RWPE2 (cell line): Measurements from ENCODE around the gene SBNO2.

Source experiments
- ATAC-seq: fragments of 200-7000 bp; cut with Tn5 transposase; 3 replicates; pipeline ENCODE4 v1.9.1; 2021; ENCODE audit warnings: low read depth
- DNase-seq: peaks from one replicate; pipeline ENCODE4 v3.0.0-alpha.2; 2020; ENCODE audit warnings: low spot score
- H3K27ac ChIP-seq: fragments of 450-650 bp; 2 replicates; pipeline ENCODE4 v1.5.1; 2017; ENCODE audit warnings: mild to moderate bottlenecking; ENCODE audit not compliant: poor library complexity, severe bottlenecking
- H3K27me3 ChIP-seq: fragments of 250-450 bp; sonication (Bioruptor Pico); 2 replicates; pipeline ENCODE4 v1.5.1; 2021; ENCODE audit warnings: mild to moderate bottlenecking, moderate library complexity; ENCODE audit not compliant: insufficient read depth, poor library complexity, severe bottlenecking
- H3K36me3 ChIP-seq: fragments of 250-450 bp; sonication (Bioruptor Pico); 2 replicates; pipeline ENCODE4 v1.5.1; 2020; ENCODE audit warnings: low read depth, mild to moderate bottlenecking, moderate library complexity
- H3K4me1 ChIP-seq: fragments of 250-450 bp; sonication (Bioruptor Pico); 2 replicates; pipeline ENCODE4 v1.5.1; 2021; ENCODE audit warnings: mild to moderate bottlenecking, moderate library complexity; ENCODE audit not compliant: insufficient read depth, poor library complexity, severe bottlenecking
- H3K4me3 ChIP-seq: fragments of 250-450 bp; sonication (Bioruptor Pico); 2 replicates; pipeline ENCODE4 v1.5.1; 2021; ENCODE audit warnings: mild to moderate bottlenecking, moderate library complexity; ENCODE audit not compliant: severe bottlenecking
- H3K9me3 ChIP-seq: fragments of 250-450 bp; sonication (Bioruptor Pico); 2 replicates; pipeline ENCODE4 v1.5.1; 2021; ENCODE audit warnings: mild to moderate bottlenecking, moderate library complexity; ENCODE audit not compliant: severe bottlenecking
- TF ChIP-seq, protein P1 (sequence below): fragments of 450-650 bp; IDR thresholded peaks from one replicate; pipeline ENCODE4 v1.5.1; 2017; ENCODE audit warnings: mild to moderate bottlenecking, moderate library complexity; ENCODE audit not compliant: poor library complexity, severe bottlenecking

Gene SBNO2

DNA sequence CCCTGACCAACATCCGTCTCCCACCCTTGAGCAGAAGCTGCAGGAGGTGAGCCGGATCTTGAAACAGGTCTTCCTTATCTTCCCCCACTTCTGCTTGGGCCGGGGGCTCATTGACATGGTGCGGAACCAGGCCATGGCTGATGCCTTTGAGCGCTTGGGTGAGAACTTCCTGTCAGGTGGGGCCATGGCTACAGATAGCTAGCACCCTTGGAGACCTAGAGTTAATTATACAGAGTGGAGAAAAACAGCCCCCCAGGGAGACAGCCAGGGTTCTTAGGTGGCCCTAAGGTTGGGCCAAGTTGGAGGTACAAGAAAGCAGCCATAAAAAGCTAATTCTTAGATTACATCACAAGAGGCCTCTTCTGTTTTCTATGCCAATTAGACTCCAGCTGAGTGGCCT lies 116.0 kb downstream of the SBNO2 start:
- no peak overlapping the region for H3K27ac ChIP-seq
- no peaks in the 10 kb centered on the region; the same call in 1 of the 2 replicates for H3K36me3 ChIP-seq
- DNase-seq (no peak), ATAC-seq (no peak)
- H3K4me3 ChIP-seq, result no peak overlapping the region
- no peaks in the 10 kb centered on the region for H3K27me3 ChIP-seq
- no peaks in the 10 kb centered on the region for H3K4me1 ChIP-seq
- no peaks in the 10 kb centered on the region for H3K9me3 ChIP-seq
- TF ChIP-seq, protein P1, sequence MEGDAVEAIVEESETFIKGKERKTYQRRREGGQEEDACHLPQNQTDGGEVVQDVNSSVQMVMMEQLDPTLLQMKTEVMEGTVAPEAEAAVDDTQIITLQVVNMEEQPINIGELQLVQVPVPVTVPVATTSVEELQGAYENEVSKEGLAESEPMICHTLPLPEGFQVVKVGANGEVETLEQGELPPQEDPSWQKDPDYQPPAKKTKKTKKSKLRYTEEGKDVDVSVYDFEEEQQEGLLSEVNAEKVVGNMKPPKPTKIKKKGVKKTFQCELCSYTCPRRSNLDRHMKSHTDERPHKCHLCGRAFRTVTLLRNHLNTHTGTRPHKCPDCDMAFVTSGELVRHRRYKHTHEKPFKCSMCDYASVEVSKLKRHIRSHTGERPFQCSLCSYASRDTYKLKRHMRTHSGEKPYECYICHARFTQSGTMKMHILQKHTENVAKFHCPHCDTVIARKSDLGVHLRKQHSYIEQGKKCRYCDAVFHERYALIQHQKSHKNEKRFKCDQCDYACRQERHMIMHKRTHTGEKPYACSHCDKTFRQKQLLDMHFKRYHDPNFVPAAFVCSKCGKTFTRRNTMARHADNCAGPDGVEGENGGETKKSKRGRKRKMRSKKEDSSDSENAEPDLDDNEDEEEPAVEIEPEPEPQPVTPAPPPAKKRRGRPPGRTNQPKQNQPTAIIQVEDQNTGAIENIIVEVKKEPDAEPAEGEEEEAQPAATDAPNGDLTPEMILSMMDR, result no peak
